Pancreas (tissue), 10 donors: ENCODE measurements around the gene MCCC2. TPM values are rescaled to one million over a fixed set of nuclear protein-coding genes. Genes with fewer than 3 reads are reported as not detected.

Experiments used
- ATAC-seq, 4 donors: fragments of 200-7000 bp; cut with Tn5 transposase; one replicate each; pipeline versions ENCODE4 v1.8.0 to v1.9.1; 2020; ENCODE audit warnings: mild to moderate bottlenecking in 4 of 4, moderate library complexity in 4 of 4
- DNase-seq, 6 donors: peaks; one replicate each; pipeline ENCODE4 v3.0.0-alpha.2; 2020
- FAIRE-seq: peaks from 2 replicates; lab custom pipeline; 2012; peaks lifted over from hg19 to GRCh38; lab: Jason Lieb, UNC
- H3K27ac ChIP-seq, 4 donors: fragments of 200-600 bp; sonication (generic); 1 replicate in 3 of 4; 2 replicates in 1 of 4; pipeline versions ENCODE4 v1.5.0 to v1.8.0; 2020
- H3K27me3 ChIP-seq, 4 donors: fragments of 200-600 bp; one replicate each; pipeline ENCODE4 v1.8.0; 2021
- H3K36me3 ChIP-seq, 3 donors: fragments of 200-600 bp; sonication (generic) in 1 of 3; one replicate each; pipeline versions ENCODE4 v1.5.0 to v1.8.0; 2020 to 2021
- H3K4me1 ChIP-seq, 3 donors: fragments of 200-600 bp; one replicate each; pipeline ENCODE4 v1.8.0; 2021
- H3K4me3 ChIP-seq, 4 donors: fragments of 200-600 bp; sonication (generic) in 2 of 4; one replicate each; pipeline versions ENCODE4 v1.5.0 to v1.8.0; 2020 to 2021
- H3K9me3 ChIP-seq, 4 donors: fragments of 200-600 bp; one replicate each; pipeline ENCODE4 v1.8.0; 2021
- WGBS, 2 donors: extraction: QIAGEN DNeasy Blood & Tissue Kit; methylation state at CpG; one replicate each; pipeline ENCODE4 v1.1.7; 2013; 5-methylcytosine and 5-hydroxymethylcytosine counted together
- intact Hi-C, 3 donors: fragments of 100-400 bp; cut with DNase I; formaldehyde crosslinking; loops; one replicate each; pipeline versions ENCODE4 v1.11.1 to v1.14.2; 2022
- polyA plus RNA-seq, 2 donors: library from polyadenylated mRNA; stranded (reverse); fragments of 200-250 nt; gene quantifications; one replicate each; pipeline ENCODE4 v1.2.3, GENCODE V29; 2013
- total RNA-seq, 6 donors: library from RNA; stranded (reverse); fragmentation: NEBNext Ultra II Directional in 4 of 6; extraction: Animal tissue kit (Norgen Biotek cat#: 25700) in 4 of 6; gene quantifications; one replicate each; pipeline versions ENCODE4 v1.2.1 to v1.2.4, GENCODE V29; 2021 to 2023
- TF ChIP-seq, protein P1 (sequence below), 4 donors: fragments of 200-600 bp; sonication (generic) in 3 of 4; IDR thresholded peaks; one replicate each; pipeline versions ENCODE4 v1.5.0 to v1.8.0; 2021; ENCODE audit warnings: antibody characterized with exemption in 4 of 4
- donor health status: healthy with polysubstance abuse.
- donor health status: DM: no; HTN: no; CAD: no; lungs with moderate emphysema.
- donor health status: DM: no; HTN: no; CAD: no.
- donor health status: control.
- donor health status: control.
- donor health status: Bipolar disorder and iron deficiency.
- donor health status: DM: yes; HTN: yes; CAD: no.
- donor health status: DM: no; HTN: no; CAD: no.
- donor health status: DM: no; HTN: no; CAD: no.
- donor health status: DM: yes; HTN: yes; CAD: no.

MCCC2 gene
- total and polyA plus RNA-seq, 8 donors: 12.5 to 26.3 (median 20.9) TPM

GRCh38 chr5:71700803-71701202 is 113.7 kb downstream of the MCCC2 start:
- no peaks in the 10 kb centered on the region for H3K27me3 ChIP-seq
- no peaks in the 10 kb centered on the region for H3K36me3 ChIP-seq
- intact Hi-C loops: no loop called here
- FAIRE-seq: no peak
- ATAC-seq: no peak
- H3K4me3 ChIP-seq: no peak overlapping the region
- H3K9me3 ChIP-seq: no peaks in the 10 kb centered on the region
- no peak for DNase-seq
- TF ChIP-seq, protein P1, sequence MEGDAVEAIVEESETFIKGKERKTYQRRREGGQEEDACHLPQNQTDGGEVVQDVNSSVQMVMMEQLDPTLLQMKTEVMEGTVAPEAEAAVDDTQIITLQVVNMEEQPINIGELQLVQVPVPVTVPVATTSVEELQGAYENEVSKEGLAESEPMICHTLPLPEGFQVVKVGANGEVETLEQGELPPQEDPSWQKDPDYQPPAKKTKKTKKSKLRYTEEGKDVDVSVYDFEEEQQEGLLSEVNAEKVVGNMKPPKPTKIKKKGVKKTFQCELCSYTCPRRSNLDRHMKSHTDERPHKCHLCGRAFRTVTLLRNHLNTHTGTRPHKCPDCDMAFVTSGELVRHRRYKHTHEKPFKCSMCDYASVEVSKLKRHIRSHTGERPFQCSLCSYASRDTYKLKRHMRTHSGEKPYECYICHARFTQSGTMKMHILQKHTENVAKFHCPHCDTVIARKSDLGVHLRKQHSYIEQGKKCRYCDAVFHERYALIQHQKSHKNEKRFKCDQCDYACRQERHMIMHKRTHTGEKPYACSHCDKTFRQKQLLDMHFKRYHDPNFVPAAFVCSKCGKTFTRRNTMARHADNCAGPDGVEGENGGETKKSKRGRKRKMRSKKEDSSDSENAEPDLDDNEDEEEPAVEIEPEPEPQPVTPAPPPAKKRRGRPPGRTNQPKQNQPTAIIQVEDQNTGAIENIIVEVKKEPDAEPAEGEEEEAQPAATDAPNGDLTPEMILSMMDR (IDR thresholded peaks at IDR 0.05): no peak
- no peak overlapping the region for H3K27ac ChIP-seq
- no peaks in the 10 kb centered on the region for H3K4me1 ChIP-seq

DNA sequence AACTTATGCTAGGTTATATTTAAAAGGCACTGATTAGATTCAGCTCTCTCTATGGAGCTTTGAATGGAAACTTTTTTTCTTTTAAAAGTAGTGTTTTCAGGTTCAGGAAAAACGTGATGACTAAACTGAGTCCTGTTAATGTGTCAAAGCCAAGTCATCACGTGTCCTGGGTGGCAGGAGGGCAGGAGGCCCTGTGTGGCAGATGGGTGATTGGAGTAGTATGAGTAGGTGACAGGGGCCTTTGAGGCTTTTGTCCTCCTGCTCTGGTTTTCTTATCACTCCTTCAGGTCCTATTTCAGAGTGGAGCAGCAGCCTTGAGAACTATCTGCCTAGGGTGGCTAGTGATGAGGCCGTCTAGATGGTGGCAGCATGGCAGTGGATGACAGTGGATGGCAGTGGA is 114.3 kb downstream of the MCCC2 start:
- intact Hi-C loops: no loop called here
- Histone ChIP-seq H3K9me3 (no peaks in the 10 kb centered on the region), H3K27me3 (no peaks in the 10 kb centered on the region), H3K4me1 (no peaks in the 10 kb centered on the region), H3K36me3 (no peaks in the 10 kb centered on the region), H3K4me3 (no peak overlapping the region), H3K27ac (no peak overlapping the region)
- TF ChIP-seq, protein P1 (IDR thresholded peaks at IDR 0.05): no peak
- 47 to 58% methylated on average over 3 of the region's 3 CpGs for WGBS, 2 donors
- no peak for FAIRE-seq
- no peak for ATAC-seq
- DNase-seq: no peak

GRCh38 chr5:71703941-71704340 is 116.8 kb downstream of the MCCC2 start:
- FAIRE-seq: no peak
- peaks cover 0 to 5% (median 0%) of the 10 kb centered on the region in 4 donors for H3K27me3 ChIP-seq
- 27 to 30% methylated on average over 4 of the region's 4 CpGs for whole genome bisulfite sequencing, 2 donors
- intact Hi-C loops: no loop called here
- H3K4me1 ChIP-seq: no peaks in the 10 kb centered on the region
- TF ChIP-seq, protein P1 (IDR thresholded peaks at IDR 0.05): no peak
- no peaks in the 10 kb centered on the region for H3K36me3 ChIP-seq
- no peak overlapping the region for H3K27ac ChIP-seq
- ATAC-seq: no peak
- H3K4me3 ChIP-seq: no peak overlapping the region
- no peak for DNase-seq
- no peaks in the 10 kb centered on the region for H3K9me3 ChIP-seq

GRCh38 chr5:71705421-71705820 is 118.3 kb downstream of the MCCC2 start:
- ATAC-seq (no peak), DNase-seq (no peak), FAIRE-seq (no peak)
- H3K27me3 ChIP-seq: peaks cover 0 to 5% (median 0%) of the 10 kb centered on the region in 4 donors
- intact Hi-C loops: no loop called here
- whole genome bisulfite sequencing, 2 donors: 75 to 83% methylated on average over 5 of the region's 5 CpGs
- no peak overlapping the region for H3K4me3 ChIP-seq
- no peaks in the 10 kb centered on the region for H3K36me3 ChIP-seq
- no peak overlapping the region for H3K27ac ChIP-seq
- H3K9me3 ChIP-seq: no peaks in the 10 kb centered on the region
- H3K4me1 ChIP-seq: no peaks in the 10 kb centered on the region
- TF ChIP-seq, protein P1 (IDR thresholded peaks at IDR 0.05): no peak

- TF ChIP-seq, protein P1 (IDR thresholded peaks at IDR 0.05): no peak
- intact Hi-C loops: no loop called here
- DNase-seq (no peak), FAIRE-seq (no peak), ATAC-seq (no peak)
- no peak overlapping the region for H3K27ac ChIP-seq
- H3K4me1 ChIP-seq: no peaks in the 10 kb centered on the region
- H3K9me3 ChIP-seq: no peaks in the 10 kb centered on the region
- H3K36me3 ChIP-seq: no peaks in the 10 kb centered on the region
- H3K4me3 ChIP-seq: no peak overlapping the region
- peaks cover 0 to 5% (median 0%) of the 10 kb centered on the region in 4 donors for H3K27me3 ChIP-seq
- WGBS, 2 donors: 31 to 36% methylated on average over 3 of the region's 3 CpGs
Observed at GRCh38 chr5:71706906-71707305, 119.8 kb downstream of the MCCC2 start.

Other genes with a start within 250 kb of the MCCC2 start
- gene BDP1, start 131.7 kb upstream of the MCCC2 start, total RNA-seq: 10 to 100 TPM in 2 of 6 donors, 1 to 10 TPM in 4; 7.4 to 13.7 (median 8.6) TPM
- gene BDP1, start 131.7 kb upstream of the MCCC2 start, polyA plus RNA-seq: 1 to 10 TPM; 7.0 to 8.0 TPM
- gene CARTPT, start 131.9 kb downstream of the MCCC2 start, total RNA-seq: not detected
- gene CARTPT, start 131.9 kb downstream of the MCCC2 start, polyA plus RNA-seq: under 1 TPM in 1 of 2 donors, not detected in 1; 0.82 TPM